Jurkat, Clone E6-1 (cell line): ENCODE measurements around the gene ZNF567. TPM values are rescaled to one million over a fixed set of nuclear protein-coding genes. Genes with fewer than 3 reads are reported as not detected.
"Not testable (repeated sequence)": the region's sequence is repeated elsewhere in the genome, so short reads cannot be mapped to it uniquely, and the experiment has no call there.

ENCODE experiments used
- DNase-seq: peaks from one replicate; pipeline ENCODE4 v3.0.0-alpha.2; 2011; ENCODE audit warnings: low read depth, low spot score
- H3K4me3 ChIP-seq: 2 replicates; pipeline ENCODE4 v1.5.1; 2011; ENCODE audit warnings: mild to moderate bottlenecking, low read length, control low read depth, moderate library complexity
- polyA plus RNA-seq: library from polyadenylated mRNA; unstranded; fragments of >200 nt; gene quantifications from one replicate; pipeline ENCODE4 v1.2.1, GENCODE V29; 2012; ENCODE audit warnings: missing spikeins; ENCODE audit not compliant: insufficient read length, insufficient read depth

Gene ZNF567
- 5.0 TPM for polyA plus RNA-seq

- peak; percentile 96 for DNase-seq
- H3K4me3 ChIP-seq: peak within 1 kb of the TSS; percentile 91
These were observed at the start of gene ZNF567 for GRCh38 chr19:36687214-36688056. ZNF567 (plus strand) TSS chr19:36687612; CDS start chr19:36694868, 7,256 bp downstream.

GRCh38 chr19:36638862-36639510 is 48.4 kb upstream of the ZNF567 start:
- no peak overlapping the region for H3K4me3 ChIP-seq
- DNase-seq: no peak

- DNase-seq: no peak
- H3K4me3 ChIP-seq: no peak overlapping the region
These were observed 40.7 kb upstream of the ZNF567 start for GRCh38 chr19:36646746-36647145.

- H3K4me3 ChIP-seq: no peak overlapping the region
- no peak for DNase-seq
These were observed 34.5 kb upstream of the ZNF567 start for GRCh38 chr19:36652958-36653357.

- H3K4me3 ChIP-seq: no peak overlapping the region; the same call in 1 of the 2 replicates
- no peak for DNase-seq
These were observed 21.6 kb upstream of the ZNF567 start for GRCh38 chr19:36665832-36666231.

- DNase-seq: no peak
- no peak overlapping the region for H3K4me3 ChIP-seq
These were observed 18.8 kb upstream of the ZNF567 start for GRCh38 chr19:36668646-36669045.

- no peak overlapping the region for H3K4me3 ChIP-seq
- DNase-seq: no peak
These were observed 15.0 kb upstream of the ZNF567 start for GRCh38 chr19:36672368-36672767.

DNA sequence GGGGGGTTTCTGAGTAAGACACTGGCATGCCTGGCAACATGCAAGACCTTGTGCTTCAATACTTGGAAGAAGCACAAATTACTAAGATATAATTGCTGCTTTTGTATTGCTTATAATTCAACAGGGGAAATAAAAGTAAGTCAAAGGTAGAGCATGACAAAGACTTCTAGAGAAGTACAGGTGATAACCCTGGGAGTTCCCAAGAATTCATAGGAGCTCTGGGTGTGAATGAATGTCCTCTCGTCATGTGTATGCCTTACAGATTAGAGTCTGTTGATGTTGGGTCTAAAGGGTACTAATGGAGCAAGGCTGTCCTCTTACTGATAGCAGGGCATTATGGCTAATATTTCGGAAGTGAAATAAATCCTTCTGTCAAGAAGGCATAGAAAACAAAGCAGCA is 13.2 kb upstream of the ZNF567 start:
- DNase-seq: no peak
- no peak overlapping the region for H3K4me3 ChIP-seq

DNA sequence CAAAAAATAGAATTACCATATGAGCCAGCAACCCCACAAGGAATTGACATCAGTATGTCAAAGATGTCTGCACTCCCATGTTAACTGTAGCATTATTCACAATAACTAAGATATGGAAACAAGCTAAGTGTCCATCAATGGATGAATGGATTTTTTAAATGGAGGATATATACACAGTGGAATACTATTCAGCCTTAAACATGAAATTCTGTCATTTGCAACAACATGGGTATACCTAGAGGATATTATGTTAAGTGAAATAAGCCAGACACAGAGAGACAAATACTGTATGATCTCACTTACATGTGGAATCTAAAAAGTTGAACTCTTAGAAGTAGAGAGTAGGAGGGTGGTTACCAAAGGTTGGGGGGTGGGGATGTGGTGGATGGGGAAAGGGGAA is 8.0 kb upstream of the ZNF567 start:
- DNase-seq: no peak
- H3K4me3 ChIP-seq: no peak overlapping the region

DNA sequence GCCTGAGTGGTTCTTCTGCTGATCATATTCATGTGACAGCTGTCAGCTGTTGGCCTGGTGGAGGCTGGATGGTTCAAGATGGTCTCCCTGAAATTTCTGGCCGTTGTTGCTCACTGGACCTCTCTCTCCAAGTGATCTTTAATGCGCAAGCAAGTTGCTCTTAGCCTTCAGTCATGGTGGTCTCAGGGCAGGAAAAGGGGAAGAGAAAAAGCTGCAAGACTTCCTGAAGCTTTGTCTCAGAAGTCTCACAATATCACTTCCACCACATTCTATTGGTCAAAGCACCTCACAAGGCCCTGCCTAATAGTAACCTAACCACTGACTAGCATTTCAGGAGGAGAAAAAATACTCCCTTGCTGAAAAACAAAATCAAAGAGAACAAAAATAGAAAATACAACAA is 1.6 kb upstream of the ZNF567 start:
- no peak for DNase-seq
- no peak overlapping the region for H3K4me3 ChIP-seq

- DNase-seq: peak; percentile 14
- H3K4me3 ChIP-seq: peak overlapping the region; percentile 91
These were observed 823 bp upstream of the ZNF567 start for GRCh38 chr19:36686365-36687213.

- H3K4me3 ChIP-seq: peak overlapping the region; percentile 91
- no peak for DNase-seq
These were observed 646 bp downstream of the ZNF567 start for GRCh38 chr19:36688058-36688457.

GRCh38 chr19:36707134-36707533 is 19.7 kb downstream of the ZNF567 start:
- DNase-seq: no peak
- no peak overlapping the region for H3K4me3 ChIP-seq

GRCh38 chr19:36709423-36709822 is 22.0 kb downstream of the ZNF567 start:
- no peak overlapping the region for H3K4me3 ChIP-seq
- DNase-seq: no peak

DNA sequence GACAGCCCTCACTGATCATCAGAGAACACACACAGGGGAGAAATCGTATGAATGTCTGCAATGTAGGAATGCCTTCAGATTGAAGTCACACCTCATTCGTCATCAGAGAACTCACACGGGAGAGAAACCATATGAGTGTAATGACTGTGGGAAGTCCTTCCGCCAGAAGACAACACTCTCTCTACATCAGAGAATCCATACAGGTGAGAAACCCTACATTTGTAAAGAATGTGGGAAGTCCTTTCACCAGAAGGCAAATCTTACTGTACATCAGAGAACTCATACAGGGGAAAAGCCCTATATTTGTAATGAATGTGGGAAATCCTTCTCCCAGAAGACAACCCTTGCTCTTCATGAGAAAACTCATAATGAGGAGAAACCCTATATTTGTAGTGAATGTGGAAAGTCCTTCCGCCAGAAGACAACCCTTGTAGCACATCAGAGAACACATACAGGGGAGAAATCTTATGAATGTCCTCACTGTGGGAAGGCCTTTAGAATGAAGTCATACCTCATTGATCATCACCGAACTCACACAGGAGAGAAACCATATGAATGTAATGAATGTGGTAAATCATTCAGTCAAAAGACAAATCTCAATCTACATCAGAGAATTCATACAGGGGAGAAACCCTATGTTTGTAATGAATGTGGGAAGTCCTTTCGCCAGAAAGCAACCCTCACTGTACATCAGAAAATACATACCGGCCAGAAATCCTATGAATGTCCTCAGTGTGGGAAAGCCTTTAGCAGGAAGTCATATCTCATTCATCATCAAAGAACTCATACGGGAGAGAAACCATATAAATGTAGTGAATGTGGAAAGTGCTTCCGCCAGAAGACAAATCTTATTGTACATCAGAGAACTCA is 32.5 kb downstream of the ZNF567 start:
- no peak overlapping the region for H3K4me3 ChIP-seq
- DNase-seq: no peak

DNA sequence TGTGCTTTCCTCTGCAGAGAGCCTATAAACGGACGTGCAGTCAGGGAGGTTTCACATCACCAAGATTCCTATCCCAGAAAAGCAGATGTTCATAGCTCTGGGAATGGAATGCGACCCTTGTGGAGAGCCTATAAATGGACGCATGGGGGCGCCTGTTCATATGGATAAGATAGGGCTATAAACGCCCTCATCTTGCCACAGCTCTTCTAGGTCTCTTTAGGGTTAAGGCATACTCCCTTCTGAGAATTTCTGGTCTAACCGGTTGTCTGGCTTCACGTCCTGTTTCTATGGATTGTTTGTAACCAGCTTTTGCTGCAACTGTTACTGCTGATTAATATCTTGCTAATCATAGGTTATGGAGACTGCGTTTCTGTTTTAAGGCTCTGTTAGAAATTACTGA is 48.8 kb downstream of the ZNF567 start:
- H3K4me3 ChIP-seq, DNase-seq: not testable (repeated sequence)

GRCh38 chr19:36745870-36746269 is 58.5 kb downstream of the ZNF567 start:
- DNase-seq: no peak
- H3K4me3 ChIP-seq: no peak overlapping the region

DNA sequence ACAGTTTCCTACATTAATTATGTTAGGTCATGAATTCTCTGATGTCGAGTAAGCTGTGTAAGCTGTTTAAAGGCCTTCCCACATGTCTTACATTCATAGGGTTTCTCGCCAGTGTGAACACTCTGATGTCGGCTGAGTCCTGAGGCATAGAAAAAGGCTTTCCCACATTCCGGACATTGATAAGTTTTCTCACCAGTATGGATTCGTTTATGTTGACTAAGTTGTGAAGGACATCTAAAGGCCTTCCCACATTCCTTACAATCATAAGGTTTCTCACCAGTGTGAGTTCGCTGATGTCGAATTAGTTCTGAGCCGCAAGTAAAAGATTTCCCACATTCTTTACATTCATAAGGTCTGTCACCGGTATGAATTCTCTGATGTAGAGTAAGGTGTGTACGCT is 60.3 kb downstream of the ZNF567 start:
- no peak overlapping the region for H3K4me3 ChIP-seq
- DNase-seq: no peak
